Hepatocyte (in vitro differentiated cells): ENCODE measurements around the gene IAH1. TPM values are rescaled to one million over a fixed set of nuclear protein-coding genes. Genes with fewer than 3 reads are reported as not detected.

Source experiments
- DNase-seq: peaks from one replicate; pipeline ENCODE4 v3.0.0-alpha.2; 2016; ENCODE audit warnings: low spot score
- H2AFZ ChIP-seq: fragments of 200-600 bp; sonication (generic); 2 replicates; pipeline ENCODE4 v1.6.0; 2016; ENCODE audit warnings: antibody characterized with exemption, mild to moderate bottlenecking
- H3K27ac ChIP-seq: fragments of 200-600 bp; sonication (generic); 2 replicates; pipeline ENCODE4 v1.5.1; 2016; ENCODE audit warnings: mild to moderate bottlenecking
- H3K27me3 ChIP-seq: fragments of 200-600 bp; sonication (generic); 2 replicates; pipeline ENCODE4 v1.6.1; 2016
- H3K36me3 ChIP-seq: fragments of 200-600 bp; sonication (generic); replicated peaks from 2 replicates; pipeline ENCODE4 v1.5.1; 2016; ENCODE audit warnings: low read depth; ENCODE audit not compliant: insufficient read depth
- H3K4me1 ChIP-seq: fragments of 200-600 bp; sonication (generic); 2 replicates; pipeline ENCODE4 v1.5.1; 2016; ENCODE audit warnings: mild to moderate bottlenecking, moderate library complexity; ENCODE audit not compliant: insufficient read depth
- H3K4me2 ChIP-seq: fragments of 200-600 bp; sonication (generic); 2 replicates; pipeline ENCODE4 v1.6.0; 2016
- H3K4me3 ChIP-seq: fragments of 200-600 bp; sonication (generic); 2 replicates; pipeline ENCODE4 v1.5.1; 2016; ENCODE audit warnings: mild to moderate bottlenecking
- H3K79me2 ChIP-seq: fragments of 200-600 bp; sonication (generic); 2 replicates; pipeline ENCODE4 v1.6.0; 2017; ENCODE audit warnings: mild to moderate bottlenecking
- H3K9me2 ChIP-seq: fragments of 200-600 bp; sonication (generic); replicated peaks from 2 replicates; pipeline ENCODE4 v1.6.0; 2017; ENCODE audit warnings: mild to moderate bottlenecking; ENCODE audit not compliant: insufficient read depth
- H3K9me3 ChIP-seq: fragments of 200-600 bp; sonication (generic); 2 replicates; pipeline ENCODE4 v1.5.1; 2016; ENCODE audit warnings: low read depth, mild to moderate bottlenecking
- H4K20me1 ChIP-seq: fragments of 200-600 bp; sonication (generic); 2 replicates; pipeline ENCODE4 v1.6.0; 2016; ENCODE audit warnings: mild to moderate bottlenecking; ENCODE audit not compliant: insufficient read depth, poor library complexity, severe bottlenecking
- CTCF ChIP-seq: fragments of 200-600 bp; sonication (generic); IDR thresholded peaks from 2 replicates; pipeline ENCODE4 v1.5.1; 2016; ENCODE audit warnings: antibody characterized with exemption, mild to moderate bottlenecking; ENCODE audit not compliant: poor library complexity
- EZH2 ChIP-seq: fragments of 200-600 bp; sonication (generic); IDR thresholded peaks from 2 replicates; pipeline ENCODE4 v1.6.1; 2016; ENCODE audit warnings: antibody characterized with exemption, mild to moderate bottlenecking, borderline replicate concordance
- EZH2phosphoT487 ChIP-seq: fragments of 200-600 bp; sonication (generic); IDR thresholded peaks from one replicate; pipeline ENCODE4 v1.6.1; 2018; ENCODE audit warnings: antibody characterized with exemption, mild to moderate bottlenecking, low read depth, moderate library complexity; ENCODE audit not compliant: unreplicated experiment, severe bottlenecking
- WGBS: methylation state at CpG from one replicate; pipeline ENCODE4 v1.1.6; 2016; ENCODE audit warnings: low lambda C conversion rate; ENCODE audit errors: missing lambda C conversion rate; 5-methylcytosine and 5-hydroxymethylcytosine counted together
- polyA plus RNA-seq: library from polyadenylated mRNA; unstranded; fragments of >200 nt; fragmentation: Nextera tagmentation; extraction: Ambion mirVana; gene quantifications from 2 replicates; pipeline ENCODE4 v1.2.1, GENCODE V29; 2016
- total RNA-seq: library from RNA; depleted of rRNA; stranded (reverse); fragments of >200 nt; gene quantifications from 2 replicates; pipeline ENCODE4 v1.2.3, GENCODE V29; 2014

The IAH1 gene
- total and polyA plus RNA-seq, 2 experiments from 2014 or later = 44.2 to 46.7 TPM

- no peak overlapping the region for H3K27ac ChIP-seq
- no peak overlapping the region for H2AFZ ChIP-seq
- H3K4me2 ChIP-seq = no peak overlapping the region
- H3K27me3 ChIP-seq = no peaks in the 10 kb centered on the region
- no peaks in the 10 kb centered on the region for H3K9me3 ChIP-seq
- H3K9me2 ChIP-seq = no peaks in the 10 kb centered on the region
- no peak for TF ChIP-seq CTCF
- no peak for TF ChIP-seq EZH2phosphoT487
- no peaks in the 10 kb centered on the region for H3K79me2 ChIP-seq
- WGBS = 96% methylated on average over 3 of the region's 3 CpGs
- no peak overlapping the region for H3K4me3 ChIP-seq
- peaks cover 11% of the 10 kb centered on the region for H3K36me3 ChIP-seq
- H3K4me1 ChIP-seq = no peaks in the 10 kb centered on the region
- DNase-seq = no peak
- no peaks in the 10 kb centered on the region for H4K20me1 ChIP-seq
Measured at GRCh38 chr2:9493478-9493877, 19.1 kb downstream of the IAH1 start.

GRCh38 chr2:9494081-9494480, 19.7 kb downstream of the IAH1 start:
- H3K4me3 ChIP-seq = no peak overlapping the region
- no peak overlapping the region for H2AFZ ChIP-seq
- no peaks in the 10 kb centered on the region for H3K4me1 ChIP-seq
- TF ChIP-seq EZH2 (no peak), CTCF (no peak), EZH2phosphoT487 (no peak)
- 80% methylated on average over 1 of the region's 1 CpG for WGBS
- DNase-seq = no peak
- no peaks in the 10 kb centered on the region for H3K9me2 ChIP-seq
- peaks cover 11% of the 10 kb centered on the region for H3K36me3 ChIP-seq
- no peaks in the 10 kb centered on the region for H3K27me3 ChIP-seq
- no peaks in the 10 kb centered on the region for H3K9me3 ChIP-seq
- no peak overlapping the region for H3K4me2 ChIP-seq
- no peaks in the 10 kb centered on the region for H3K79me2 ChIP-seq
- H3K27ac ChIP-seq = no peak overlapping the region
- no peaks in the 10 kb centered on the region for H4K20me1 ChIP-seq

GRCh38 chr2:9497017-9497416, 22.7 kb downstream of the IAH1 start:
- Histone ChIP-seq H3K9me3 (no peaks in the 10 kb centered on the region), H4K20me1 (no peaks in the 10 kb centered on the region), H3K27me3 (no peaks in the 10 kb centered on the region), H3K27ac (no peak overlapping the region), H3K36me3 (peaks cover 11% of the 10 kb centered on the region), H3K9me2 (no peaks in the 10 kb centered on the region), H3K79me2 (no peaks in the 10 kb centered on the region), H2AFZ (no peak overlapping the region), H3K4me1 (no peaks in the 10 kb centered on the region), H3K4me2 (no peak overlapping the region), H3K4me3 (no peak overlapping the region)
- peak; percentile 26 for DNase-seq
- WGBS = 89% methylated on average over 4 of the region's 4 CpGs
- TF ChIP-seq CTCF (no peak), EZH2phosphoT487 (no peak), EZH2 (no peak)

- Histone ChIP-seq H4K20me1 (no peaks in the 10 kb centered on the region), H3K36me3 (peaks cover 11% of the 10 kb centered on the region), H3K4me1 (no peaks in the 10 kb centered on the region), H3K4me2 (no peak overlapping the region), H3K9me2 (no peaks in the 10 kb centered on the region), H3K27ac (no peak overlapping the region), H3K79me2 (no peaks in the 10 kb centered on the region), H3K27me3 (no peaks in the 10 kb centered on the region), H3K9me3 (no peaks in the 10 kb centered on the region), H2AFZ (no peak overlapping the region), H3K4me3 (no peak overlapping the region)
- no peak for DNase-seq
- TF ChIP-seq CTCF (no peak), EZH2 (no peak), EZH2phosphoT487 (no peak)
- WGBS = 83% methylated on average over 1 of the region's 1 CpG
Measured at GRCh38 chr2:9498210-9498609, 23.9 kb downstream of the IAH1 start.
